Ureter (tissue), 1 donor: ENCODE measurements around the gene BCAS3. TPM values are rescaled to one million over a fixed set of nuclear protein-coding genes. Genes with fewer than 3 reads are reported as not detected.
"Not testable (repeated sequence)": the region's sequence is repeated elsewhere in the genome, so short reads cannot be mapped to it uniquely, and the experiment has no call there.

Experiments used
- DNase-seq: peaks from one replicate; pipeline ENCODE4 v3.0.0-alpha.2; 2020; ENCODE audit warnings: low spot score
- total RNA-seq: library from RNA; stranded (reverse); gene quantifications from one replicate; pipeline ENCODE4 v1.2.4, GENCODE V29; 2023
- donor health status: DM: yes; HTN: yes; CAD: no.

Gene BCAS3
- total RNA-seq, 1 donor from 2014 or later: 57.9 TPM

GRCh38 chr17:60934723-60935122 is 257.1 kb downstream of the BCAS3 start:
- no peak for DNase-seq

DNA sequence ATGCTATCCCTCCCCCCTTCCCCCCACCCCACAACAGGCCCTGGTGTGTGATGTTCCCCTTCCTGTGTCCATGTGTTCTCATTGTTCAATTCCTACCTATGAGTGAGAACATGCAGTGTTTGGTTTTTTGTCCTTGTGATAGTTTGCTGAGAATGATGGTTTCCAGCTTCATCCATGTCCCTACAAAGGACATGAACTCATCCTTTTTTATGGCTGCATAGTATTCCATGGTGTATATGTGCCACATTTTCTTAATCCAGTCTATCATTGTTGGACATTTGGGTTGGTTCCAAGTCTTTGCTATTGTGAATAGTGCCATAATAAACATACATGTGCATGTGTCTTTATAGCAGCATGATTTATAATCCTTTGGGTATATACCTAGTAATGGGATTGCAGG is 258.3 kb downstream of the BCAS3 start:
- DNase-seq: not testable (repeated sequence)

DNA sequence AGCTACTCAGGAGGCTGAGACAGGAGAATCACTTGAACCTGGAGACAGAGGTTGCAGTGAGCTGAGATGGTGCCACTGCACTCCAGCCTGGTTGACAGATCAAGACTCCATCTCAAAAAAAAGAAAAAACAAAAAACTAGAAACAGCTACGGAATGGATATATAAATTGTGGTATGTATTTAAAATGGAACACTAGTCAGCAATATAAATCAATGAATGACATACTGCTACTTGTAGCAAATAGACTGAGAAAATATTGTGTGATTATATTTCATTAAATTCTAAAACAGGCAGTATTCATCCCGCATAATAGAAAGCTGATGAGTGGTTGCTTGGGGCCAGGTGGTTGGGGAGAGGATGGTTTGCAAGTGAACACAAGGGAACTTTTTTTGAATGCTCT is 261.7 kb downstream of the BCAS3 start:
- DNase-seq: no peak

DNA sequence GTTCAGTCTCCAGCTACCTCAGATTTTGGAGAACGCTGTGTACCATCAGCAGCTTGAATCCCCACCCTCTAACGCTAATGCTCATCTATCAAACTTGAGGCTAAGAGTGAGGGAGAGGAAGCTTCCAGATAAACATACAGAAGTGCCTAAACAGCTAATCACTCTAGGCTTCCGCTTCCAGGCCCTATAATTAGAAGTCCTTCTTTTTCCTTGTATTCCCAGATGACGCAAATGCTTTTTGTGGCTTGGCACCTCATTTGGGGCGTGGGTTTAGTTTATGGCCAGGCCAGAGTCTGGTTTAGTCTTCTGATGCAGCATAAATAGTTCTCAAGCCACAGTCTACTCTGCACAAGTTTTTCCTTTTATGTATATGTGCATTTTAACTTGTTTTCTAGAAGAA is 263.4 kb downstream of the BCAS3 start:
- DNase-seq: peak; percentile 45

- DNase-seq: no peak
Measured at GRCh38 chr17:60941571-60941970, 263.9 kb downstream of the BCAS3 start.

DNA sequence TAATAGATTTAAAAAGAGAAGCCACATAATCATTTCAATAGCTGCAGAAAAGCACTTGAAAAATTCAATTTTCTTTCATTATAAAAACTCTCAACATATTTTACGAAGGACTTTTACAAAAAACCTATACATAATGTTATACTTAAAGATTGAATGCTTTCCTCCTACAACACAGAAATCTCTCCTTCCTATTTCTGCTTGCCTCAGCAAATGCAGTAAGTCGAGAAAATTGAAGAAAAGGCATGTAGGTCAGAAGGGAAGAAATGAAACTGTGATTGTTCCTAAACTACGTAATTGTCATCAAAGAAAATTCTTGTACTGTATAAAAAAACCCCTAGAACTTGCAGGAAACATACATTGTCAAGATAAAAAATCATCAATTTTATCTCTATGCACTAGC is 267.1 kb downstream of the BCAS3 start:
- DNase-seq: no peak

DNA sequence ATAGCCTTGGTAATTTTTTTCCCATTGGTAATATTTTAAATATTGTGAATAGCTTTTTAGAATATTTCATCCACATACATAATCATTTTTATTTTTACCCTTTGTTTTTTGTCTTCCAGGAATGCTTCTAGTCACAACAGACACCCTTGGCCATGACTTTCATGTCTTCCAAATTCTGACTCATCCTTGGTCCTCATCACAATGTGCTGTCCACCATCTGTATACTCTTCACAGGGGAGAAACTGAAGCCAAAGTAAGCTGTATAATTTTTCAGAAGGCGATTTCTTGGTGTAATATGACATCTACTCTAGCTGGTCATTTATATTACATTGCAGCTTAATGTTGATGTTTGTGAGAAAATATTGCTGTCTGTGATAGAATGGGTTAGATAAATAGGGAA is 269.4 kb downstream of the BCAS3 start:
- no peak for DNase-seq

- no peak for DNase-seq
Measured at GRCh38 chr17:60947543-60947942, 269.9 kb downstream of the BCAS3 start.

GRCh38 chr17:60952747-60953146 is 275.1 kb downstream of the BCAS3 start:
- no peak for DNase-seq

DNA sequence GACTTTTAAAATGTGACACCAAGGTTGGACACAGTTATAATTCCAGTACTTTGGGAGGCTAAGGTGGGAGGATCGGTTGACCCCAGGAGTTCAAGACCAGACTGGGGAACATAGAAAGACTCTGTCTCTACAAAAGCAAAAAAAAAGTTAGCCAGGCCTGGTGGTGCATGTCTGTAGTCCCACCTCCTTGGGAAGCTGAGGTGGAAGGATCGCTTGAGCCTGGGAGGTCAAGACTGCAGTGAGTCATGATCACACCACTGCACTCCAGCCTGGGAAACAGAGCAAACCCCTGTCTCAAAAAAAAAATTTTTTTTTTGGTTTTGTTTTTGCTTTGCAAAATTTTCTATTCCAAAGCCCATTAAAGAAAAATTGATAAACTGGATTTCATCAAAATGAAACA is 281.4 kb downstream of the BCAS3 start:
- no peak for DNase-seq

GRCh38 chr17:60959696-60960095 is 282.0 kb downstream of the BCAS3 start:
- DNase-seq: no peak

DNA sequence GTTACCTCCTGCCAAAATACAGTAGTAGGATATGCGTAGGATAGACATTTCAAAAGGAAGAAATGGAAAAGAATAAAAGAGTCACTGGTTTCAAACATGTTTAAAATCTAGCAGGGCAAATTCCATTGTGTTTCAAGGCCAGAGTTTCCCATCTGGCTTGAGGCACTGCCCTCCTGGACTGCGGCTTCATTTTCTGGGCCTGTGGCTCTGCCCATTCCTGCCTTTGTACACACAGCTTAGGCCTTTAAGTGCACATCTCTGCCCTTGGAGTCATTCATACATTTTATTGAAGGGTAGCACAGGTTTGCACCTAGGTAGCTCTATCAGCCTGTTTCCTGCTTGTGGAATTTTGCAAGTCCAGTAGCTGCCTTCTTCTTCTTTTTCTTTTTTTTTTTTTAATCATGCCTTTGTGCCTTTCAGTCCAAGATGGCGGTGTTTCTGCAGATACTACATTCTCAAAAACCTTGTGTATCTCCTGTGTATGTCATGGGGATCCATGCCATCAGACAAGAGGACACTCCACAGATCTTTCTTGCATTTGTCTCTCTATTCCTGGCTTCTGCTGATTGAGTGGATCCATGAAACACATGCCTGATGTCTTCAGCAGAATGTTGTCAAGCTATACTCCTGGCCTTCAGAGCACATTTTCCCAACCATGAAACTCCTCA is 282.9 kb downstream of the BCAS3 start:
- no peak for DNase-seq

- DNase-seq: no peak
Measured at GRCh38 chr17:60964160-60964559, 286.5 kb downstream of the BCAS3 start.

DNA sequence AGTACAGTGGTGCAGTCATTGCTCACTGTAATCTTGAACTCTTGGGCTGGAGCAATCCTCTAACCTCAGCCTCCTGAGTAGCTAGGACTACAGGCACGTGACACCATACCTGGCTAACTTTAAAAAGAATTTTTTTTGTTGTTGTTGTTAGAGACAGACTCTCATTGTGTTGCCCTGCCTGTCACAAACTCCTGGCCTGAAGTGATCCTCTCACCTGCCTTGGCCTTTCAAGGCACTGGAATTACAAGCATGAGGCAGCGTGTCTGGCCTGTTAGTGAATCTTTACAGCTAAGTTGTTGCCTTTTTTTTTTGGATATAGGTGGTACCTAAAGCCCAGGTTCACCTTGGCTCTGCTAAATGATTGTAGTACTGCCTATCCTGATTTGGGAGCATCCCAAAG is 290.6 kb downstream of the BCAS3 start:
- DNase-seq: no peak

DNA sequence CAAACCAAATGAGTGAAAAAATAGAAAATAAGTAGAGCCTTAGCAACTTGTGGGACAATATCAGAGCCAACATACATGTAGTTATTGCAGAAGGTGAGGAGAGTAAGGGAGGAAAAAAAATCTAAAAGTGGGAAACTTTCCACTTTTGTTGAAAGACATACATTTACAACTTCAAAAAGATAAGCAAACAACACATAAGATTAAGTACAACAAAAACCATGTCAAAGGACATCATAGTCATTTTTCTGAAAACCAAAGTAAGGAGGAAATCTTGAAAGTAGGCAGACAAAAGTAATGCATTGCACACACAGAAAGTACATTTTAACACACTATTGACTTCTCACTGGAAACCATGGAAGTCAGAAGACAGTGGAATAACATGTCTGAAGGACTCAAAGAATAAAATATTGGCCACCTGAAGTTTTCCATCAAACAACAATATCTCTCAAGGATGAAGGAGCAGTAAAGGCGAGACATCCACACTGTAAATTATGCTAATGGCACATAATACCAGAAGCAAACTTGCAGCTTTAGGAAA is 291.9 kb downstream of the BCAS3 start:
- no peak for DNase-seq

GRCh38 chr17:60970741-60971140 is 293.1 kb downstream of the BCAS3 start:
- no peak for DNase-seq

- peak; percentile 50 for DNase-seq
Measured at GRCh38 chr17:60971515-60972369, 294.1 kb downstream of the BCAS3 start.

DNA sequence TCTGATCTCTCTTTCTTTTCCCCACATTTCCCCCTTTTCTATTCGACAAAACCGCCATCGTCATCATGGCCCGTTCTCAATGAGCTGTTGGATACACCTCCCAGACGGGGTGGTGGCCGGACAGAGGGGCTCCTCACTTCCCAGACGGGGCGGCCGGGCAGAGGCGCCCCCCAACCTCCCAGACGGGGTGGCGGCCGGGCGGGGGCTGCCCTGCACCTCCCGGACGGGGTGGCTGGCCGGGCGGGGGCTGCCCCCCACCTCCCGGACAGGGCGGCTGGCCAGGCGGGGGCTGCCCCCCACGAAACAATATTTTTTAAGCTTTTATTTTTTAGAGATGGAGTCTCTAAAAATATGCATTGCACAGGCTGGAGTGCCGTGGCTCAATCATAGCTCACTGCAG is 299.2 kb downstream of the BCAS3 start:
- DNase-seq: not testable (repeated sequence)

- no peak for DNase-seq
Measured at GRCh38 chr17:60989379-60989778, 311.7 kb downstream of the BCAS3 start.

GRCh38 chr17:60989846-60990245 is 312.2 kb downstream of the BCAS3 start:
- DNase-seq: no peak

GRCh38 chr17:60993497-60993896 is 315.8 kb downstream of the BCAS3 start:
- DNase-seq: no peak

- no peak for DNase-seq
Measured at GRCh38 chr17:60995680-60996079, 318.0 kb downstream of the BCAS3 start.

- DNase-seq: no peak
Measured at GRCh38 chr17:61000911-61001310, 323.3 kb downstream of the BCAS3 start.
